GM20000 (cell line): Measurements from ENCODE around the gene AGXT.
"Not testable (repeated sequence)": the region's sequence is repeated elsewhere in the genome, so short reads cannot be mapped to it uniquely, and the experiment has no call there.

Experiments
- DNase-seq: peaks from one replicate; pipeline ENCODE4 v3.0.0; 2012; ENCODE audit warnings: low spot score
- CTCF ChIP-seq: IDR thresholded peaks from 2 replicates; pipeline ENCODE4 v1.5.1; 2012; ENCODE audit warnings: mild to moderate bottlenecking, control low read depth; ENCODE audit errors: extremely low read depth, missing control alignments

The AGXT gene

GRCh38 chr2:240834377-240834975 is 34.1 kb upstream of the AGXT start:
- no peak for DNase-seq
- TF ChIP-seq CTCF = no peak

- TF ChIP-seq CTCF = no peak
- no peak for DNase-seq
Measured at GRCh38 chr2:240835528-240835927, 33.1 kb upstream of the AGXT start.

DNA sequence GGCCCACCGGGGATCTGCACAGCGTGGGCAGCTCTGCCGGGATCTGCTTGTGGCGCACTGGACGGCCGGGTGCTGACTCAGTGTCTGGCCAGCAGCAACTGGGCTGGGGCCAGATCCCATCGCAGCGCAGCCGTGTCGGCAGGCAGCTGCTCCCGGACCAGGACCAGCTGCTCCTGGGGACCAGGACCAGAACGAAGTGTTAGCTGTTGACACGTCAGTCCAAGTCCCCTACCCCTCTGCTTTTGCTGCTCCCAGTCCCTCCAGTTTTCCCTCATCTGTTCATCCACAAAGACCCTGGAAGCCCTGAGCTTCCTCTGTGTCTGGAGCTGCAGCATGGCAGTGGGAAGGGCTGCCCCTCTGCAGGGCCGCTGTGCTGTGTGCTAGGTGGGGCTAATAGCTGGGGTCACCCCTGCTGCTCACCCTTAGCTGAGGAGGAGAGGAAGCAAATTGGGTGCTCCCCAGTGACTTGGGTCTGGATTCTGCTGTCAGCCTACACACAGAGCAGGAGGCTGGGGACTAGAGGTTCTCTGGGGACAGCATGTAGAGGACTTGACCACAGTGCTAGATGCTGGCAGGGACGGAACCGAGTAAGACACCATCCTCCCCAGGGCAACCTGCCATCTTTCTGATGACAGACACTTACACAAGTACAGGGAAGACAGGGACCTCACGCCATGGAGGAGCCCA is 31.7 kb upstream of the AGXT start:
- DNase-seq = no peak
- no peak for TF ChIP-seq CTCF

- DNase-seq = no peak
- no peak for TF ChIP-seq CTCF
Measured at GRCh38 chr2:240837621-240838020, 31.0 kb upstream of the AGXT start.

- TF ChIP-seq CTCF = no peak
Measured at GRCh38 chr2:240839152-240840143, 29.2 kb upstream of the AGXT start.

GRCh38 chr2:240840435-240841060 is 28.1 kb upstream of the AGXT start:
- no peak for TF ChIP-seq CTCF

More at GRCh38 chr2:240839152-240840143, 29.2 kb upstream of the AGXT start:
- DNase-seq = no peak

GRCh38 chr2:240846309-240846708 is 22.3 kb upstream of the AGXT start:
- not testable (repeated sequence) for DNase-seq

More at GRCh38 chr2:240840435-240841060, 28.1 kb upstream of the AGXT start:
- peak; percentile 64 for DNase-seq
